Measurements from ENCODE around the gene TMEM186.
"Not testable (repeated sequence)": the region's sequence is repeated elsewhere in the genome, so short reads cannot be mapped to it uniquely, and the experiment has no call there.

Gene TMEM186, protein sequence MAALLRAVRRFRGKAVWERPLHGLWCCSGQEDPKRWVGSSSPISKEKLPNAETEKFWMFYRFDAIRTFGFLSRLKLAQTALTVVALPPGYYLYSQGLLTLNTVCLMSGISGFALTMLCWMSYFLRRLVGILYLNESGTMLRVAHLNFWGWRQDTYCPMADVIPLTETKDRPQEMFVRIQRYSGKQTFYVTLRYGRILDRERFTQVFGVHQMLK

DNA sequence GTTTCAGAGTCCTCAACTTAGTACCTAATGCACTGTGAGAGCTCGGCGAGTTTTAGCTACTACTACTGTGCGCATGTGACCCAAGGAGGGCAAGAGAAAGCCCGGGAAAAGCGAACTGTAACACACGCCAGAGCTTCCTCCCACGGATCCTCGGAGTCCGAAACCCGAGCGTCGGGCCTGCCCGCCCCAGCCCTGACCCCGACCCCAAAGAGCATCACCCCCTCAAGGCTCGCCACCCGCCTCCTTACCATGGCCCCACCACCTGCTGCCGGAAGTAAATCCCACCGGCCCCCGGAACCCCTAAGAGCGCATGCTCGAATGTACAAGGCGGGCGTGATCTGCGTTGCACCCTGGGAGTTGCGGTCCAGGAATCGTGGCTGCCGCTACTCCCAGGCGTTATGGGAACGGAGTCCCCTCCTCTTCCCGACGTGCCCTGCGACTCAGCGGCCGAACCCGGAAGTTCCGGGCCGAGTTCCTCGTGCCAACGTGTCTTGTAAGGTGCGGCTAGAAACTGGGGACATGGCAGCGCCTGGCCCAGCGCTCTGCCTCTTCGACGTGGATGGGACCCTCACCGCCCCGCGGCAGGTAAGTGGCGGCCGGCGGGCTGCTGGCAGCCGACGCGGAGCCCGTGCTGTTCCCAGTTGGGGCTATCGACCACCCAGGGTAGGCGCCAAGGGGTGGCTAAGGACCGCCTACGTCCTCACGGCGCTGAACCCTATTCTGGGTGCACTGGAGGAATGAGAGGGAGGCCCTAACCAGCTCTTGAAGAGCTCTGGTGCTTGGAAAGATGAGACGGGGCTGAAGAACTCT, at the start of gene TMEM186, which contains the start of gene PMM2:
Gene TMEM186 (minus strand): TSS at position 276 of the 810 bp plus-strand sequence. CDS start 25 bp downstream, at position 251.
Gene PMM2 (plus strand): TSS at position 476 of the 810 bp plus-strand sequence. CDS start 44 bp downstream, at position 520.
- DNase-seq = peak; percentile 96

DNA sequence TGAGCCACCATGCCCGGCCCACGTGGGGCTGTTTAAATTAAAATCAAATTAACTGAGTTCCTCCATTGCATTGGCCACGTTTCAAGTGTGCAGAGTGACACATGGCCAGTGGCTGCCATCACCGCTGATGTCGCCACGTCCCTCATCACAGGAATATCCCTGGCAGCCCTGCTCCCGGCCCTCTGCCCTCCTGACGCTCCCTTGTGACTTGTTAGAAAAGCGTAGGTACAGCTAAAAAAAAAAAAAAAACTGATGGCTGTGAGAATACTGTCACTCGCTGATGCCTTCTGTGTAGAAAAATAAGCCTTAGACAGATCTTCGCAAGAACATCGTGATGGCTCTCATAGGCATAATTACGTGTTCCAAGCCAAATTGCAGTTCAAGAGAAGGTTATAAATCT, 49.7 kb upstream of the TMEM186 start:
- DNase-seq = no peak

DNA sequence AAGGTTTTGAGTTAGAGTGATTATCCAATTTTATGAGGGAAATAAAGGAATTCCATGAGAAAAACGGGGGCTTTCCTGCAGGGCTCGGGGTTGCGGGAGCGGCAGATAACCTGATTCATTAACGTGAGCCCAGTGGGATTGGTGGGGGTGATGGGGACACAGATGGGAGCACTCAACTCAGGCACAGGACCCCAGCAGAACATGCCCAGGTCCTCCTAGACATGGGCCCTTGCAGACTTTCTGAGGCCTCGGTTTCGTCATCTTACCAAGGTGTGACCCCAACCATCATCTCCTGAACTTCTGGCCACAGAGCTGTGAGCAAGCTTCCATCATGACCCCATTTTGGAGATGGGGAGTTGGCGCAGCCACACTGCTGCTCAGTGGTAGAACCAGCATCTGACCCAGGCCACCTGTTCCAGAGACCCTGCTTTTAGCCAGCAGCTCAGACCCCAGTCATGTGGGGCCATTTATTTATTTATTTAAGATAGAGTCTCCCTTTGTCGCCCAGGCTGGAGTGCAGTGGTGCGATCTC, 49.0 kb upstream of the TMEM186 start:
- no peak for DNase-seq

DNA sequence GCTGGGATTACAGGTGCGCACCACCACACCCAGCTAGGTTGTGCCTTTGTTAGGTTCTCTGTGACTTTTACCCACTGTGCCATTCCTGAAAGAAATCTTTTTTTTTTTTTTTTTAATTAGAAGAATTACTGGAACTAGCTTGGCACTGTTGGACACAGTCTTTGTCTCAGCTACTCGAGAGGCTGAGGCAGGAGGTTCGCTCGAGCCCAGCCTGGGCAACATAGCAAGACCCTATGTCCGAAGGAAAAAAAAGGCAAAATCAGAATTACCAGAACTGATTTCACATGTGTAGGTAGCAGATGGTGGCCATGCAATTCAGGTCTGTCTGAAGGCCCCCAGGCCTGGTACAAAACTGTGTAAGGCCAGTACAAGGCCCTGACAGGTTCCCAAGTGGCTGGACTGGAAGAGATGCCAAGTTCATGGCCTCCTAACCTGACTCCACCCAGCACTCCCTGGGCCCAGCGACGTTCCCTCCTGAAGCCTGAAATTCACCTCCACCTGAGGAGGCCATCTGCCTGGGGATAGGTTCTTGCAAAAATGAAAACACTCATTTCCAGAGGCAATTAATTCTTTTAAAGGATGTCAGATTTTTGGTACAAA, 48.4 kb upstream of the TMEM186 start:
- no peak for DNase-seq

DNA sequence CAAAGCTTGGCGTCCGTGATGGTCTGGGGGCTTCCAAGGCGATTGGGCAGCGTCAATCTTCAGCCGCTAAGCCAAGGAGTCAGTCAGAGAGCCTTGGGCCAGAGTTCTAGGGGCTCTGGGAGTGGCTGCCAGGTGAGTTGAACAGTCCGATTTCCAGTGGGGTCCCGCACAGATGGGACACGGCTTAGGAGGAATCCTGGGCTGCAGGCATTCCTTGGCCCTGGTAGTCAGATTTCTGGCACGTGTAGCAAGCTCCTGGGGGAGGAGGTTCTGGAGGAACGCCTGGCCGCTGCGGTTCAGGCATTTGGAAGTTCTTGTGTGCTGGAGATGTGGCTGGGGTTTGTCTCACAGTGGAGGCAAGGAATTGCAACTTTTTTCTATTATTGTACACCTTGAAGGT, 45.9 kb upstream of the TMEM186 start:
- not testable (repeated sequence) for DNase-seq

DNA sequence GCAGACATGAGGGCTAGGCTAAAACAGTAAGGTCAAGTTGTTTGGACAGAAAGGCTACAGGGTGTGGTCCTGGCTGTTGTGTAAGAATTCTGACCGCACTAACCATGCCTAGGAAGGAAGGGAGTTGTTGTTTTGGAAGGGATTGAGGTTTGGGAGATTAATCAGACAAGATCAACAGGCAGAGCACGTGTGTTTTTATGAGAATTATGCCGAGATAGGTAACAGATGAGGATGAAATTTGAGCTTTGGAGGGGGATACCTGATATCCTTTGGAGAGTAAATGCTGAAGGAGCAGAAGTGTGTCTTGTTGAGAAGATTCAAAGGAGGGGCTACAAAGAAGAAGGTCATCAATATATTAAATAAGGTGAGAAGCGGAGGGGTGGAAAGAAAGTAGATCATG, 44.6 kb upstream of the TMEM186 start:
- peak; percentile 77 for DNase-seq

DNA sequence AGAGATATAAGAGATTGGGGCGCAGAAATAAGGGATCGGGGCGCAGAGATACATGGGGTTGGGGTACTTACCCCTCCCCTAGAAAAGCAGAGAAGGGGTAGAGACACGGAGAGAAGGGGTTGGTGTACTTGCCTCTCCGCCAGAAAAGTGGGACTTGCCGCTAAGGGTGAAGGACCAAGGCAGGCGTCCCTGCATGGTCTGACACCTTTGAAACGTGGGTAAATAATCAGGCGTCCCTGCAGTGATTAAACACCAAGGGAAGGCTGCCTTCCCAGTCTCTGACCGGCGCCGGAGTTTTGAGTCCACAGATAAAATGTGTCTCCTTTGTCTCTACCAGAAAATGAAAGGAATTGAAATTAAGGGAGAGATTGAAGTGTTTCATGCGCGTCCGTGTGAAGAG, 40.2 kb upstream of the TMEM186 start:
- not testable (repeated sequence) for DNase-seq

DNA sequence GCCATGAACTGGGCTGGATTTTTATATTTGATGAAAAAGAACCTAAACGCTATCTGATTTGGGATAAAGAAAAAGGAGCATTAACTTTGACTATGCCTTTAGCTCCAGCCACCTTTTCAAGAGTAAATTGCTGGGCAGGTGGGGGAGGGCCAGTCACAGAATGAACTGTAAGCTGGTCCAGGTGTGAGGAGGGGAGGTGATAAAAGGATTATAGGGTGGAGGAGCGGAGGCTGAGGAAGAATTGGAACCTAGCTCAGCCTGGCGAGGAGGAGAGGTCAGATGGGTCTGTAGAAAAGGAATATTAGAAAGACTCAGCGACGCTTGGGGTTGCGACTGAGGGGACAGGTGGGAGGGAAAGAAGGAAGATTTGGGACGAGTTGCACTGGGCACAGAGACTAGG, 39.4 kb upstream of the TMEM186 start:
- not testable (repeated sequence) for DNase-seq

DNA sequence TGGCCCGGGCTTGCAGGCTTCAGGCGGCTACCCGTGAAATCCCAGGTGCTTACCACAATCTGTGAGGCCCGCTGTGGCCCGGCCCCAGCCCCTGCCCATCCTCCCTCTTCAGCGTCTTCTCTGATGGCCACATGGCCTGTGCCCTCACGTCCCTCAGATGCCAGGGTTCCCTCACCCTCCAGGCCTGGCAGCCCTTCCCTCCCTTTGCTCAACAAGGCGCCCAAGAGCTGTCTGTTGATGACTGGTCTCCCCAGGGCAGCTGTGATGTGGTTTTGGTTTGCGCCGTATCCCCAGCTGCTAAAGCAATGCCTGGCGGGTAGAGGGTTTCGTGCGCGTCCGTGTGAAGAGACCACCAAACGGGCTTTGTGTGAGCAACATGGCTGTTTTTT, 35.3 kb upstream of the TMEM186 start:
- DNase-seq = no peak

DNA sequence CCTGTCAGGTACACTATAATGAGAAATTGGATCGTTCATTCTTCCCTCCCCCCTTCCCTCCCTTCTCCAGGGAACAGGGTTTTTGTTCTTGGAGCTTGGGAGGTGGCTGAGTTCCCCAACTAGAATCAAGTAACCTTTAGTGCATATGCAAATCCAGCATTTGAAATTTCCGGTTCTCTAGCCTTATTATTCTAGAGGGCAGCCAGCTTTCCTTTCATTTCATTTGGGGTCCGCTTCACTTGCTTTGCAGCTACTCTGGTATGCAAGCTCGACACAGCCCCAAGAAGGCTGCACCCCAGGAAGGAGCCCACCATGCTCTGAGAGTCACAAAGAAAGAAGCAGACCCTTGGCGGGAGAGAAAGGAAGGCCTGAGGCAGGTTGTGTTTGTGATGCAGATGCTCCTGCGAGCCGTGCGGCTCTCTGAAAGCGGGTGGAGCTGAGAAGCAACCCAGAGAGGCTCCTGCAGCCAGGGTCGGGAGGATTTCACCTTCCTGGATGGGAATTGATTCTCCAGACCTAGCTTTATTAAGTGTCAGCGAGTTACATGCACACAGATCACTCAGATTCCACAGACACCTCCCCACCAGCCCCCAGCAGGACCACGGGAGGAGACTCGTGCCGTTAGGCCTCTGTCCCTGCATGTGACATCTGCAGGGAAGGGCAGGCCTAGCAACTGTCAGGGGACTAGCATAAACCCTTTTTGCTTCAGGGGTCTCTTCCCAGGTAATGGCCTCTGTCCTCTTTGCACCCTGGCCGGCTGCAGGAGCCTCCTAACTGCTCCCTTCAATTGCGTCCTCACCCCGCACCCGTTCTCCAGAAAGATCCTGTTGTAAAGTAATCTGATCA, 34.7 kb upstream of the TMEM186 start:
- no peak for DNase-seq

DNA sequence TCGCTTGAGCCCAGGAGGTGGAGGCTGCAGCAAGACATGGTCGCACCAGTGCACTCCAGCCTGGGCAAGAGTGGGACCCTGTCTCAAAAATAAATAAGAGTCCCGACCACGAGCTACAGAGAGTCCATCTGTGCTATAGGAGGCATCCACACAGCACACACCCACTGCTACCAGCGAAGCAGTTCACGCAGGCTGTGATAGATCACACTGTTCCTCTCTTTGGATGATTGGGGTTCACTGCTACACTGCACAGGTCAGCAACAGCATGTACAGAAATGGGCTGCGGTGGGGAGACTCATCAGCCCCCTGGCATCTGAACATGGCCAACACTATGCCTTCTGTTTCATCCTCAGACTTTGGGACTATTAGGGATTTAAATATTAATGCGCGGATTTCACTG, 34.0 kb upstream of the TMEM186 start:
- no peak for DNase-seq

DNA sequence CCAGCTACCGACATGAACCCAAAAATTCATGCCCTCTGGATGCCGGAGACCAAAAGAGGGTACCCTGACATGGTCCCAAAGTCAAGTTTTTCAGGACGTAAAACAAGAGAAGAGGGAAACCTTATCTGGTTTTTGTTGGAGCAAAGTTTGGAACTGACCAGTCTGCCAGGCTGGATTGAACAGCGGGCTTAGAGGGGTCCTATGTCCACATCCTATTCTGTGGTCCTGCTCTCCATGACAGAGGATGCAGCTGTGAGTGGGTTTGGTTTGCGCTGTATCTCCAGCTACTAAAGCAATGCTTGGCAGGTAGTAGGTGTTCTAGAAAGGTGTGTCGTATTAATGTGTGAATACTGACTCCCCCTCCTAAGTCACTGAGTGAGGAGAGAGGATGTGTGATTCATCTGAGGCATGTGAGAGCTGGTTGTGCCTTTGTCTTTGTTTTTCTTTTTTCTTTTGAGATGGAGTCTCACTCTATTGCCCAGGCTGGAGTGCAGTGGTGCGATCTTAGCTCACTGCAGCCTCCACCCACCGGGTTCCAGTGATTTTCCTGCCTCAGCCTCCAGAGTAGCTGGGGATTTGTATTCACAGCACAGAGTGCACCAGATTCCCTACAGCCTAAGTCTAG, 31.2 kb upstream of the TMEM186 start:
- no peak for DNase-seq

DNA sequence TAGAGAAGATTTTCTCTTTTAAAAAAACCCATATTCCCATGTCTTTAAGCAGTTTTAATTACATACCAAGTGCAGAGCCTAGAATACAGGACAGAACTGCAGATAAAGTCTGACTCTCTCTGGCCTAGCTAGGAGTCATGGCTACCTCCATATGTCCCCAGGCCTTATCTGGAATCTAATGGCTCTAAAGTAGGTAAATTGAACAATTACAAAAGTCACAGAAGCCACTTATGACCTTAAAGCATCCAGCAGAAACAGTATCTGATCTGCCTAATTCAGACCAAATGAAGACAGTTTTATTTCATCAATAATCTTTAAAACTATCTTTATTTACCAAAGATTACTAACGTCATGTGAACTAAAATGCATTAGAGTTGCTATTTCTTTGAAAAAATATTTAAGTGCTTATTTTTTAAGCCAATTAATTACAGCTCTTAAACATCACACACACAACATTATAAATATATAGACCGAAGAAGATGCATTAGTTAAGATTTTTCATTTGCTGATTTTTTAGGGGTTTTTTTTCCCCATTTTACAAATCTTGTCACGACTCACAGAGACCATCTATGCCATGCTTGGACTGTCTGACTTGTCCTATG, 28.9 kb upstream of the TMEM186 start:
- DNase-seq = no peak

DNA sequence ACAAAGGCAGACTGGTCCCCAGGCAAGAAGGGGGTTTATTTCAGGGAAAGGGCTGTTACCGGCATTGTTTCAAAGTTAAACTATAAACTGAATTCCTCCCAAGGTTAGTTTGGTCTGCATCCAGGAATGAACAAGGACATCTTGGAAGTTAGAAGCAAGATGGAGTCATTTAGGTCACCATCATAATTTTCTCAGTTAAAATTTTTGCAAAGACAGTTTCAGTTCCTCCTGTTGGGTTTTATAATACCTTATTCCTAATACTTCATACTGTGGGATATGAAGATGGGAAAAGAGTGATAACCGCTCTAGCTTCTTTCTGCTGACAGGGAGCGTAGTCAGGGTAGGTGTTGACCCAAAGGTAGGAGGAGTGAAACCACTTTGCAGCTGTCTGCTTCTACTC, 25.0 kb upstream of the TMEM186 start:
- no peak for DNase-seq

DNA sequence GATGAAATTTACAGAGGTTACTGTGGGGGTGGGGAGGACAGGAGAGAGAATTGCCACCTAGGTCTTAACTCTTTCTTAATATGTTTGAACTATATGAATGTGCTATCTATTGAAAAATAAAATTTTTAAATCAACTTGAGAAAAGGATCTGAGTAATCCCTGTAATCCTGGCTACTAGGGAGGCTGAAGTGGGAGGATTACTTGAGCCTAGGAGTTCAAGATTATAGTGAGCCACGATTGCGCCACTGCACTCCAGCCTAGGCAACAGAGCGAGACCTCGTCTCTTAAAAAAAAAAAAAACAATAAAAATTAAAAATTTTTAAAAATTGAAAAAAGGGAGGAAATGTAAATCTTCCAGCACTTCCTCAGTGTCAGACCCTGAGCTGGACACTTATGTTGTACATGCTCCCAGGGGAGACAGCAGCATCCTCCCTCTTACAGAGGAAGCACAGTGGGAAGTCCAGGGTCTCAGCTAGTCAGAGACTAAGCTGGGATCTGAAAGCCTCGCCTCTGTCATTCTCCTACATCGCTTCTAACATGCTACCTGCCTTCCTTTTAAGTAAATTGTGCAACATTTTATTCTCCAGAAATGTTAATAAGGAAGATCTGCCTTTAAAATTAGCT, 22.1 kb upstream of the TMEM186 start:
- no peak for DNase-seq

DNA sequence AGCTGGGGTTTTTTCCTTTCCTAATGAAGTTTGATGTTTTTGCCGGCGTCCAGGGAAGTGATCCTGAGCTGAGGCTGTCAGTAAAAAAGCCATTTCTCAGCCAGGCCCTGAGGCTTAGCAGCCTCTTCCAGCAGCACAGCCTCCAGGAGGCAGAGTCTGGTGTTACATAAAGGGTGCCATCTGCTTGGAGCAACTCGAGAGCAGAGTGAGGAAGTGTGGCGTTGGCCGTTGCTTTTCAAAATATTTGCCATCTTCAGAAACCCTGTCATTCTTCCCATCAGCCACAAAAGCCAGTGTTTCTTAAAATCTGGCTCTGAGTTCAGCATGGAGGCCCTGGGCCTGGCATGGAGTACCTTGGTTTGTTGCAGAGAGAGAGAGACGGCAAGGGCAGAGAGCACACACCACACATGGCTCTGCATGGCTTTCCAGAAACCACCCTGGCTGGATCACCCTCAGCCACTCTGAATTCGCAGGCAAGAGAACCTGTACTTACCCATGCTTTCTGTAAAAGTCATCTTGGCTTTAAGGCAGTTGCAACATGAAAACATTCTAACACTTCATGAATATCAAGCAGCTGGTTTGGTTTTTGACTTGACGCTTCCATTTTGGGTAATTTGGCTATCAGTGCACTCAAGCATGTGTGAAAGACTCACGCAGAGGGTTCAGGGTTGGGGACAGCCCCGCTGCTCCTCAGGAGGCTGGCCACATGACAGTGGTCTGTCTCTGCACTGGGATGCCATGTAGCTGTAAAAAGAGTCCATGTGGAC, 21.2 kb upstream of the TMEM186 start:
- no peak for DNase-seq

DNA sequence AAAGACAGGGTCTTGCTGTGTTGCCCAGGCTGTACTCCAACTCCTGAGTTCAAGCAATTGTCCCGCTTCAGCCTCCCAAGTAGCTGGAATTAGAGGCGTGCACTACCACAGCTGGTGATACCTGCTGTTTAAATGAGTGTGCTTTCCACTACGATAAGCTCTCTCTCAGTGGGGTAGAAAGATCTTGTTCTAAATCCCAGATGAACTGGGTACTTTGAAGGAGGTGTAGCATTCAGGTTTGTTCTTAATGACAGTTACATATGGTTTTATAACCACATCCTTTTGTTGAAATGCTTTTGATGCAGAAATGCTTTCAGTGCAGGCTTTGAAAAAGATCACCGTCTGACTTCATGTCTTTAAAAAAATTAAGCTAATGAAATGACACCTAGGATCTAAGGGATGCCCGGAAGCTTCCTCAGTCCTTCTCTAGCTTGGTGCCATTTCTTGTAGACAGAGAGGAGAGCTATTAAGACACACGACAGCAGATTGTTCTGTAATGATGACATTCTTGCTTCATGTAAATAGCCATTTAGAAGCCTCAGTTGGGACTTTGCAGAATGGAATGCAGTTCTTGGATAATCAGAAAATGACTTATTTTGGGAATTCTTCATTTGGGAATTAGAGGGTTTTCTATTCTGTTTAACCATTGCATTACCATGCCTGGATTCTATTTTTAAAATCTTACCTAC, 19.7 kb upstream of the TMEM186 start:
- no peak for DNase-seq

DNA sequence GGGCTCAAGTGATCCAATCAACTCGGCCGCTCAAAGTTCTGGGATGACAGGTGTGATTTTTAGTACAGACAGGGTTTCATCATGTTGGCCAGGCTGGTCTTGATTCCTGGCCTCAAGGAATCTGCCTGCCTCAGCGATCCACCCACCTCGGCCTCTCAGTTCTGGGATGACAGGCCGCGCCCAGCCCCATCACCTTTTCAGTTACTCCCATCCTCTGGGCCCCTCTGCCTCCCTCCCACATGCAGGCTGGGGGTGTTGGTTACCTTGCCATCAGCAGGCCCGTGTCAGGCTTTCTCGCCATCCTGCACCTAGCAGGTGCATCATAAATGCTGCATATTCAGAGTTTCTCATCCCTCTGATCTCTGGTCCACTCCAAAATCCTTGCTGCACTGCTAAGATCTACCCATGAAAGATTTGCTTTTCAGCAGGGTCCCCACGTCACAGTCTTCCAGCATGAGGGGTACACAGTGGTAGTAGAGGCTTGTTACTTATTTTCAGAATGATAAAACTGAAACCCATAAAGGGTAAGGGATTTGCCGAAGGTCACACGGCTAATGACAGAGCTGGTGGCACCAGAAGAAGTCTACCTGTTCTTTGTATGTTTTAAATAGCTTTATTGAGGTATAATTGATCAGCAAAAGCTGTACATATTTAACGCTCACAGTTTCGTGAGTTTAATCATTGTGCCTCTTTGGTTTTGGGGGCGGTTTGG, 16.8 kb upstream of the TMEM186 start:
- DNase-seq = no peak

DNA sequence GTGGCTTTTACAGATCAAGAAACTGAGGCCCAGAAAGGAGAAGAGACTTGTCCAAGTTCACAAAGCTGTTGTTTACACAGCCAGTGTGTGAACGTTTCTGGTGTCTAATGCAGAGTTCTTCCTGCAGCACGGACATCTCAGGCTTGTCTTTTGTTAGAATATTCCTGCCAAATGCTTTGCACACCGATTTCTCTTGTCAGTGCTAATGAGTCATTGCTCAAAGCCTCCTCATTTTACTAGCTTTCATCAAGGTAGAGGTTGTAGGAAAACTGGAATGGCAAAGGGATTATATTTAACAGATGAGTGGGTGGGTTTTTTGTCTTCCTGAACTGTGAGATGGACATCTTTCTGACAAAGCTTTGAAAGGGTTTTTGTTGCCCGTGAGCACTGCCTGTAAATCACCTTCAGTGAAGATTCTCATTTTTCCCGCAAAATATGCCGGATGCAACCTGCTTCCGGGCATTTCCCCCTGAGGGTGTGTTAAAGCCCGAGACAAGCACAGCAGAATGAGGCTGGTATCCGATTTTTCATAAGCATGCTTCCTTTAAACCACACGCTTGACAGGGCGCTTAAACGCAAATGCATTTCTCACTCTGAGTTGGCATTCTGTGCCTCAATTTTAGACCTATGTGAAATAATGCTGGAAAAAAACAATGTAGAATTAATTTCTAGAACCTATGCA, 14.9 kb upstream of the TMEM186 start:
- no peak for DNase-seq

All from NCI-H2171 treated with DMSO at 0.1 percent for 48 hours (cell line).